Glomerular visceral epithelial cell (primary cell): Measurements from ENCODE around the gene MYMX.
"Not testable (repeated sequence)": the region's sequence is repeated elsewhere in the genome, so short reads cannot be mapped to it uniquely, and the experiment has no call there.

Experiments used
- DNase-seq: peaks from one replicate; pipeline ENCODE4 v3.0.0-alpha.2; 2016; ENCODE audit errors: extremely low spot score

MYMX gene

GRCh38 chr6:44186635-44187025 lies 30.1 kb upstream of the MYMX start:
- DNase-seq, result no peak

GRCh38 chr6:44188819-44189218 lies 27.9 kb upstream of the MYMX start:
- no peak for DNase-seq

- no peak for DNase-seq
These were observed 27.5 kb upstream of the MYMX start for GRCh38 chr6:44189257-44189656.

- DNase-seq, result no peak
These were observed 26.0 kb upstream of the MYMX start for GRCh38 chr6:44190715-44191114.

- DNase-seq, result no peak
These were observed 24.2 kb upstream of the MYMX start for GRCh38 chr6:44192428-44193041.

GRCh38 chr6:44193307-44193910 lies 23.3 kb upstream of the MYMX start:
- DNase-seq, result no peak

GRCh38 chr6:44194326-44194725 lies 22.4 kb upstream of the MYMX start:
- DNase-seq, result no peak

GRCh38 chr6:44196351-44196750 lies 20.4 kb upstream of the MYMX start:
- not testable (repeated sequence) for DNase-seq

GRCh38 chr6:44198684-44199083 lies 18.0 kb upstream of the MYMX start:
- no peak for DNase-seq

- no peak for DNase-seq
These were observed 16.8 kb upstream of the MYMX start for GRCh38 chr6:44199883-44200282.

- no peak for DNase-seq
These were observed 15.5 kb upstream of the MYMX start for GRCh38 chr6:44201200-44201599.

GRCh38 chr6:44201638-44202303 lies 15.0 kb upstream of the MYMX start:
- no peak for DNase-seq

GRCh38 chr6:44202332-44202971 lies 14.3 kb upstream of the MYMX start:
- no peak for DNase-seq

- no peak for DNase-seq
These were observed 13.6 kb upstream of the MYMX start for GRCh38 chr6:44202972-44203750.

GRCh38 chr6:44203955-44204354 lies 12.8 kb upstream of the MYMX start:
- DNase-seq, result no peak

GRCh38 chr6:44207966-44208365 lies 8.8 kb upstream of the MYMX start:
- DNase-seq, result no peak

- no peak for DNase-seq
These were observed 5.4 kb upstream of the MYMX start for GRCh38 chr6:44211284-44211683.

- no peak for DNase-seq
These were observed 2.4 kb upstream of the MYMX start for GRCh38 chr6:44214307-44214706.

GRCh38 chr6:44217332-44218143 lies 812 bp downstream of the MYMX start:
- no peak for DNase-seq

GRCh38 chr6:44219053-44219814 lies 2.5 kb downstream of the MYMX start:
- DNase-seq, result peak; percentile 74
